ENCODE data around the gene CYSLTR2.

GRCh38 chr13:48656608-48657007, 2.9 kb downstream of the CYSLTR2 start:
- TF ChIP-seq, protein P1, sequence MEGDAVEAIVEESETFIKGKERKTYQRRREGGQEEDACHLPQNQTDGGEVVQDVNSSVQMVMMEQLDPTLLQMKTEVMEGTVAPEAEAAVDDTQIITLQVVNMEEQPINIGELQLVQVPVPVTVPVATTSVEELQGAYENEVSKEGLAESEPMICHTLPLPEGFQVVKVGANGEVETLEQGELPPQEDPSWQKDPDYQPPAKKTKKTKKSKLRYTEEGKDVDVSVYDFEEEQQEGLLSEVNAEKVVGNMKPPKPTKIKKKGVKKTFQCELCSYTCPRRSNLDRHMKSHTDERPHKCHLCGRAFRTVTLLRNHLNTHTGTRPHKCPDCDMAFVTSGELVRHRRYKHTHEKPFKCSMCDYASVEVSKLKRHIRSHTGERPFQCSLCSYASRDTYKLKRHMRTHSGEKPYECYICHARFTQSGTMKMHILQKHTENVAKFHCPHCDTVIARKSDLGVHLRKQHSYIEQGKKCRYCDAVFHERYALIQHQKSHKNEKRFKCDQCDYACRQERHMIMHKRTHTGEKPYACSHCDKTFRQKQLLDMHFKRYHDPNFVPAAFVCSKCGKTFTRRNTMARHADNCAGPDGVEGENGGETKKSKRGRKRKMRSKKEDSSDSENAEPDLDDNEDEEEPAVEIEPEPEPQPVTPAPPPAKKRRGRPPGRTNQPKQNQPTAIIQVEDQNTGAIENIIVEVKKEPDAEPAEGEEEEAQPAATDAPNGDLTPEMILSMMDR (IDR thresholded peaks at IDR 0.05; ENCODE audit: low read length) = no peak
- TF ChIP-seq EZH2 (IDR thresholded peaks at IDR 0.05; ENCODE audit: borderline replicate concordance, low read length) = no peak
